Loucy (cell line): ENCODE measurements around the gene PCGF2.

Source experiments
- CTCF ChIP-seq: fragments of 200-600 bp; sonication (generic); conservative IDR thresholded peaks from 2 replicates; pipeline ENCODE4 v1.5.1; 2014; ENCODE audit warnings: mild to moderate bottlenecking, antibody characterized with exemption, low read length
- EZH2phosphoT487 ChIP-seq: fragments of 200-600 bp; IDR thresholded peaks from 2 replicates; pipeline ENCODE4 v1.6.1; 2018; ENCODE audit warnings: antibody characterized with exemption, mild to moderate bottlenecking, moderate library complexity, borderline replicate concordance

DNA sequence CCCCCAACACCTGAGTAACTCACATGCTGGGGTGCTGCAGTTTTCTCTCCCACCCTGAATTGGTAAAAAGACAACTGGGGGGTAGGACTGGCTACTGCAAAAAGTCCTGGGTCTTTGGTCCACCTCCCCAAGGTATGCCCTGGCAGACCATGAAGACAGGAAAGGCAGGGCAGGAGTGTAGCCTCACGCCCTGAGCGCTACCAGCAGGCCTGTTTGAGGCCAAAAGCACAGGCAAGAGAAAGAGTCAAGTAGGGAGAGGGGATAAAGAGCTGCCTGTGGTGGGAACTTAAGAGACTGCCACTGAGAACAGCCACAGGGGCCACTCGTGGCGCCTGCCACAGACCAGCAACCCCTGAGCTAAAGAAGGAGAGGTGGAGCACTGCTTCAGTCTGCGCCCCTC lies 18.2 kb upstream of the PCGF2 start:
- TF ChIP-seq CTCF: no peak
- TF ChIP-seq EZH2phosphoT487: no peak
